HepG2 (cell line): ENCODE data around the gene TRABD. TPM values are rescaled to one million over a fixed set of nuclear protein-coding genes. Genes with fewer than 3 reads are reported as not detected.

Experiments
- ATAC-seq: fragments of 200-7000 bp; cut with Tn5 transposase; 3 replicates; pipeline ENCODE4 v1.9.1; 2020; ENCODE audit warnings: mild to moderate bottlenecking, moderate library complexity
- BruUV-seq: library from RNA; stranded (reverse); fragments of 400-500 nt; replicated peaks from 2 replicates; lab custom pipeline; 2021; lab: Mats Ljungman, UMichigan
- CTCF ChIA-PET: fragments of 300-600 bp; formaldehyde crosslinking; extraction: SDS; loops from one replicate; lab custom pipeline; 2021; ENCODE audit warnings: low total read pairs, inconsistent platforms, low intra/inter-chr PET ratio; lab: Yijun Ruan, JAX
- POLR2A ChIA-PET: fragments of 350-600 bp; sonication (Branson Sonifier 250); formaldehyde crosslinking; loops from one replicate; lab custom pipeline; 2020; ENCODE audit warnings: antibody characterized with exemption, inconsistent platforms; lab: Yijun Ruan, JAX
- DNase-seq: peaks from one replicate; pipeline ENCODE4 v3.0.0-alpha.2; 2015; ENCODE audit warnings: low spot score
- FAIRE-seq: peaks from 3 replicates; lab custom pipeline; 2011; peaks lifted over from hg19 to GRCh38; lab: Jason Lieb, UNC
- H2AFZ ChIP-seq: one replicate; pipeline ENCODE4 v1.6.1; 2011; ENCODE audit warnings: low read length, inconsistent platforms
- H3K27ac ChIP-seq: fragments of 300-600 bp; 3 replicates; pipeline ENCODE4 v1.8.0; 2011; ENCODE audit warnings: mixed run types, mild to moderate bottlenecking, mixed read lengths, low read length, inconsistent platforms; ENCODE audit not compliant: insufficient read depth; ENCODE audit errors: extremely low read length
- H3K27me3 ChIP-seq, 2 experiments: fragments of 200-600 bp in 1 of 2; 2 replicates in 1 of 2; 3 replicates in 1 of 2; pipeline versions ENCODE4 v1.6.0 to v1.8.0; 2011; ENCODE audit warnings: low read length in 2 of 2, mild to moderate bottlenecking in 2 of 2, moderate library complexity in 2 of 2, inconsistent platforms in 1 of 2; ENCODE audit not compliant: insufficient read depth in 2 of 2, control insufficient read depth in 1 of 2
- H3K36me3 ChIP-seq, 2 experiments: fragments of 200-600 bp in 1 of 2; replicated peaks in 1 of 2; 2 replicates in 1 of 2; 3 replicates in 1 of 2; pipeline versions ENCODE4 v1.5.1 to v1.8.0; 2011; ENCODE audit warnings: low read length in 2 of 2, inconsistent platforms in 1 of 2; ENCODE audit not compliant: insufficient read depth in 2 of 2, control insufficient read depth in 1 of 2
- H3K4me1 ChIP-seq: 2 replicates; pipeline ENCODE4 v1.5.1; 2012; ENCODE audit warnings: low read length, inconsistent platforms; ENCODE audit not compliant: insufficient read depth
- H3K4me2 ChIP-seq: 2 replicates; pipeline ENCODE4 v1.6.0; 2011; ENCODE audit warnings: low read depth, low read length, inconsistent platforms
- H3K4me3 ChIP-seq, 3 experiments: fragments of 200-600 bp in 1 of 3; sonication (generic), shearing (Covaris generic) in 1 of 3; replicated peaks in 1 of 3; 2 replicates each; pipeline ENCODE4 v1.5.1; 2011 to 2016; ENCODE audit warnings: low read length in 3 of 3, inconsistent platforms in 2 of 3, low read depth in 2 of 3, mild to moderate bottlenecking in 2 of 3, control low read depth in 1 of 3, mixed read lengths in 1 of 3; ENCODE audit not compliant: insufficient read depth in 1 of 3
- H3K79me2 ChIP-seq: one replicate; pipeline ENCODE4 v1.6.1; 2011; ENCODE audit warnings: low read length, inconsistent platforms; ENCODE audit not compliant: insufficient read depth
- H3K9ac ChIP-seq: 2 replicates; pipeline ENCODE4 v1.6.0; 2011; ENCODE audit warnings: mild to moderate bottlenecking, low read depth, low read length, inconsistent platforms; ENCODE audit not compliant: insufficient read depth
- H3K9me3 ChIP-seq: 2 replicates; pipeline ENCODE4 v1.5.1; 2012; ENCODE audit warnings: mild to moderate bottlenecking, low read length
- H4K20me1 ChIP-seq: 2 replicates; pipeline ENCODE4 v1.6.0; 2011; ENCODE audit warnings: inconsistent platforms, mild to moderate bottlenecking, low read length, moderate library complexity; ENCODE audit not compliant: insufficient read depth
- CC2D1A ChIP-seq: sonication (generic); formaldehyde crosslinking; IDR thresholded peaks from 2 replicates; pipeline ENCODE4 v1.8.1; 2023; ENCODE audit warnings: mild to moderate bottlenecking, missing genetic modification reagents
- JDP2 ChIP-seq: sonication (generic); formaldehyde crosslinking; IDR thresholded peaks from 2 replicates; pipeline ENCODE4 v1.8.1; 2022; ENCODE audit warnings: missing genetic modification reagents, borderline replicate concordance
- KLF11 ChIP-seq: IDR thresholded peaks from 2 replicates; pipeline ENCODE4 v1.6.1; 2016; ENCODE audit warnings: missing compliant biosample characterization
- NBN ChIP-seq: fragments of 450-650 bp; conservative IDR thresholded peaks from 2 replicates; pipeline ENCODE4 v1.6.1; 2017
- NFAT5 ChIP-seq: sonication (generic); formaldehyde crosslinking; IDR thresholded peaks from 2 replicates; pipeline ENCODE4 v1.4.0; 2020; ENCODE audit warnings: missing genetic modification reagents
- NFYC ChIP-seq: IDR thresholded peaks from 2 replicates; pipeline ENCODE4 v1.6.1; 2016; ENCODE audit warnings: missing genetic modification reagents, missing compliant biosample characterization
- YEATS2 ChIP-seq: sonication (generic); formaldehyde crosslinking; IDR thresholded peaks from 2 replicates; pipeline ENCODE4 v1.4.0; 2020; ENCODE audit warnings: missing genetic modification reagents, borderline replicate concordance
- ZKSCAN1 ChIP-seq: fragments of 150-350 bp; IDR thresholded peaks from 2 replicates; pipeline ENCODE4 v1.6.1; 2014; ENCODE audit warnings: low read length
- WGBS: methylation state at CpG from one replicate; pipeline ENCODE4 v1.1.6; 2017; ENCODE audit warnings: low lambda C conversion rate; 5-methylcytosine and 5-hydroxymethylcytosine counted together
- in situ Hi-C: cut with HindIII; loops from 2 replicates; pipeline ENCODE4 v1.10.0; 2017; ENCODE audit warnings: low pct_unique_long_range_greater_than_20kb; ENCODE audit not compliant: extremely low pct_ligation_motif_present
- intact Hi-C: fragments of 100-400 bp; cut with micrococcal nuclease; formaldehyde crosslinking; loops from one replicate; pipeline ENCODE4 v1.10.0; 2022; ENCODE audit not compliant: unreplicated experiment
- polyA plus RNA-seq, 8 experiments: library from polyadenylated mRNA; depleted of rRNA in 3 of 8; stranded (reverse) in 7 of 8; unstranded in 1 of 8; fragments of >200 nt; fragmentation: Illumina TruSeq in 4 of 8; extraction: Trizol in 4 of 8; gene quantifications; 2 replicates each; pipeline versions ENCODE4 v1.2.1 to v1.2.3, GENCODE V29; 2011 to 2016; ENCODE audit warnings: low read depth in 4 of 8, missing spikeins in 1 of 8, mixed read lengths in 1 of 8; ENCODE audit not compliant: insufficient read depth in 1 of 8
- total RNA-seq, 5 experiments: library from RNA; depleted of rRNA; stranded (reverse); fragments of >200 nt; fragmentation: Illumina TruSeq; extraction: Trizol; gene quantifications; 2 replicates each; pipeline ENCODE4 v1.2.3, GENCODE V29; 2016; ENCODE audit warnings: low read depth in 1 of 5

TRABD gene
- total and polyA plus RNA-seq, 2 of the 13 experiments (the other 11 are each of a cell fraction or from before 2014, with no cell fraction given): 21.5 to 28.9 TPM

GRCh38 chr22:50190941-50191741, 5.4 kb downstream of the TRABD start:
- Histone ChIP-seq H3K79me2 (peaks cover 18% of the 10 kb centered on the region), H3K9ac (no peak overlapping the region), H3K27me3 (no peaks in the 10 kb centered on the region), H3K27ac (no peak overlapping the region), H3K36me3 (peaks cover 14 to 22% of the 10 kb centered on the region in 2 experiments; a peak in 4 of 5 replicates), H2AFZ (no peak overlapping the region), H4K20me1 (peaks cover 2% of the 10 kb centered on the region; the same call in 1 of the 2 replicates), H3K4me1 (peaks cover 9% of the 10 kb centered on the region), H3K4me2 (no peak overlapping the region), H3K4me3 (no peak overlapping the region), H3K9me3 (no peaks in the 10 kb centered on the region)
- BruUV-seq: no TSS peak
- ATAC-seq (no peak), FAIRE-seq (no peak), DNase-seq (no peak)
- ChIA-PET POLR2A (no interaction called here), CTCF (no interaction called here)
- intact Hi-C loops: no loop called here
- TF ChIP-seq JDP2 (CRISPR knock-in tag) (no peak), KLF11 (CRISPR knock-in tag) (no peak), NBN (no peak), YEATS2 (CRISPR knock-in tag) (no peak), CC2D1A (CRISPR knock-in tag) (no peak), NFYC (CRISPR knock-in tag) (no peak), ZKSCAN1 (no peak), NFAT5 (no peak)
- 95% methylated on average over 14 of the region's 18 CpGs for WGBS
- in situ Hi-C loops: no loop called here
